ENCODE results near the gene LRRC75A.
"Not testable (repeated sequence)": the region's sequence is repeated elsewhere in the genome, so short reads cannot be mapped to it uniquely, and the experiment has no call there.

Gene LRRC75A

DNA sequence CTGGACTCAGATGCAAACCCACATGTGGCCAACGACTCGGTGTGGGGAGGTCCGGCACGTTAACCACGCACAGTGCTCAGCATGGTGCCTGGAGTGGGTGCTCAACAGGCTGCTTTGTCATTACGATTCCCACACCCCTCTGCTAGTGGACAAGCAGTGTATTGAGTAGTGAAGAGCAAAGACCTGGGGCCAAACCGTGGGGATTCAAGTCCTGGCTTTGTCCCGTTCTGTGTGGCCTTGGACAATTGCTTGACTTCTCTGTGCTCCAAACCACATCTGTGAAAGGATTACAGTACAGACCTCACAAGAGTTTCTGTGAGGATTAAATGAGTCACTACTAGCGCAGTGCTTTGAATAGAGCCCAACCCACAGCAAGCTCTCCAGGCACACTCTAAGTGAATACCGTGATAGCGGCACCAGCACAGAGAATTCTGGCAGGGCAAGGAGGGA lies 42.8 kb downstream of the LRRC75A start:
- DNase-seq (ENCODE audit: low spot score) = no peak

DNA sequence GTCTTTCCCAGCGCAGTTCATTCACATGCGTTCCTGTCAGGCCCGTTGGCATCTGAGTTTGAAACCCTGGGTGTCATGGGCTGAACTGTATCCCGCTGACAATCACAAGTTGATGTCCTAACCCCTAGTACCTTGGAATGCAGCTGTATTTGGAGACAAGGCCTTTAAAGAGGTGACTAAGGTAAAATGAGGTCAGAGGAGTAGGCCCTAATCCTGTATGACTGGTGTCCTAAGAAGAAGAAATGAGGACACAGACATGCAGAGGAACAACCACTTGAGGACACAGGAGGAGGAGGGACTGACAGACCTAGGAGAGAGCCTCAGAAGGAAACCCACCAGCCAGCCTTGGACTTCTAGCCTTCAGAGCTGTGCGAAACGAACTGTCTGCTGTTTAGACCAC lies 43.5 kb downstream of the LRRC75A start:
- no peak for DNase-seq (ENCODE audit: low spot score)

DNA sequence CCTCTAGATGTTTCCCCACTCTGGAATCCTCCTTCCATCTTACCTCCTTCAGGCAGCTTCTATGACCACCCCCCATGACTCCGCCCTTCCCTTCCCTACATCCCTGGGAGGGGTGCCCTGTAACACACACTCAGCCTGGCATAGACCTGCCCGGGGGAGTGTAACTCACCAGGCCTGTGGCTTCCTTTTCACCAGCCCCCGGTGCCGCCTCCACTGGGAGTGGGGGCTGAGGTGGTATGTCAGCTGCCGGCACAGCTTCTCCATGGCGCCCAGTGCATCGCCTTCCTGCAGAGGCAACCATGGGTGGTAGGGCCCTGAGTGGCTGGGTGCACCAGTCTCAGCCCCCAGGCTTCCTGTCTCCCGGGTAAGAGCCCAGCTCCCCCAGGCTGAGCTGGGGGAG lies 44.3 kb downstream of the LRRC75A start:
- no peak for DNase-seq (ENCODE audit: low spot score)

DNA sequence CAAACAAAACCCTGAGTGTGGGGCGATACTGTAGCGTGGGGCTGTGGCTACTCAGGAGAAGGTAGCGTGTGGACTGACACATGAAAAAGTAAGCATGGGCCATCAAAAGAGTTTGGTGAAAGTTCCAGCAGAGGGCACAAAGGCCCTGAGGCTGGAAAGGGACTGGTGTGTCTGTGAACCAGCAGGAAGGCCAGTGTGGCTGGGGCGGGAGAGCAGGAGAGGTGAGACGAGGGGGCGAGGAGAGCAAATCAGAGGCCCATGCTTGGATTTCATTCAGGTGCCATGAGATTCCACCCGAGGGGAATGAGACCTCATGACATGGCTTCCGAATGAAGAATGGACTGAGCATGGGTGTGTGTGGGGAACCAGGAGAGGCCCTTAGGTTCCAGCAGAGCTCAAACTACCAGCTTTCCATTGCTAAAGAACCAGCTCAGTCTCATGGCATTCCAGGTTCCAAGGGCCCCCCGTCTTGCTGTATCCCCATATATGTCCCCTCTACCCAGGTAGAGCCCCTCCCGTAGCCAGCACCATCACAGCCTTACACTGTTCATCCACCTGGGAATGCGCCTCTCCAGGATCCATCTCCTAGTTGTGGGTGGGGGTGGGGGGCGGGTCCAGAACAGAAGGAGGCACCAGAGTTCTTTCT lies 45.5 kb downstream of the LRRC75A start:
- DNase-seq (ENCODE audit: low spot score) = no peak

DNA sequence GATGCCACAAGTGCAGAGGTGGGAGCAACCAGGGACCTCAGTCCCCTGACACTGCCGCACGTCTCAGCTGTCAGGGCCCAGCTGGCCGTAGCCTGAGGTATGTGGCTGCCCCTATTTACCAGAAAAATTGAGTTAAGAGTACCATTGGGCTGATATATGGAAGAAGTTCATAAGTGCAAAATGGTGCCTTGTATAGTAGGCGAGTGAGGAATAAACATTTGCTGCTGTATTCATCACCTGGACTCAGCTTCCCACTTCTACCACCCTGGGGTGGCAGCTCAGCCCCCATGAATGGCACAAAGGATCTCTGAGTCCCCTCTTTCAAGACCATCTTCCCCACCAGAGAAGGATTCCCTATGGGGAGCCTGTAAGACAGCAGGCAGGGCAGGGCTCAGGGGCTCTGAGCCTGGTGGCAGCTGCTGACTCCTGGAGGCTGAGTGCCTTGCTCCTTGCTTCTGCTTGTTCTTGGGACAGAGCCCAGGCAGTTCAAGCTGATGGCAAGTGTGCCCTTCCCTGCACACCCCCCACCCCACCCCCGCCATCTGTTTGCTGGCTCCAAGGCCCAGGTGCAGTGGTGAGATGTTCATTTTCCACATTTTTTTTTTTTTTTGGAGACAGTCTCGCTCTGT lies 47.6 kb downstream of the LRRC75A start:
- no peak for DNase-seq (ENCODE audit: low spot score)

DNA sequence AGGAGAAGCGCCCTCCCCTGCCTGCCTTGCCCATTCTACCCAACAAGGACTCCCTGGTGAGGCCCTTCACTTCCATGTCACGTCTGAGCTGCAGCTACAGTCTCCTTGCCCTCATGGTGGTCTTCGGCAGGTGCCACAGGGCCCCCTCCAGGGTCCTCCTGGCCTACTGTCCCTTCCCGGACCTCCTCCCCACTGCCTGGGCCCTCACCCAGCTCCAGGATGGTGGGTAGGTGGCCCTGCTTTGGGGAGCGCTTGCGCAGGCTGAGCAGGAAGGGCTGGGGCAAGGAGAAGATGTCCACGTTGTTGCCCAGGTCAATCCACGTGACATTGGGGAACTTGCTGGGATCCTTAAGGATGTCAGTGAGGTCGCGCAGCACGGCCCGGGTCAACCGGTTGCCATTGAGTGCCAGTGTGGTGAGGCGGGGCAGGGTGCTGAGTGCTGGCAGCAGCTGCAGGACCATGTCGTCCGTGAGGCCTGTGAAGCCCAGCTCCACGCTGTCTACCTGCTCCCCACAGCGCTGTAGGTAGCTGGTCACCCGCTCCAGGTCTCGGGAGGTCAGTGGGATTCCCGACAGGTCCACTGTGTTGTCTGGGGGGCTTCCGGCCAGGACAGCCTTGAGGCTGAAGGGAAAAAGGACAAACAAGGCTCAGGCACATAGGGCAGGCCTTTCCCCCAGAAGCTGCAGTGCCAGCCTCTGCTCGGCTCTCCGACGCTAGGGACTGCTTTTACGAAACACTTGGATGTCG lies 48.3 kb downstream of the LRRC75A start:
- no peak for DNase-seq (ENCODE audit: low spot score)

DNA sequence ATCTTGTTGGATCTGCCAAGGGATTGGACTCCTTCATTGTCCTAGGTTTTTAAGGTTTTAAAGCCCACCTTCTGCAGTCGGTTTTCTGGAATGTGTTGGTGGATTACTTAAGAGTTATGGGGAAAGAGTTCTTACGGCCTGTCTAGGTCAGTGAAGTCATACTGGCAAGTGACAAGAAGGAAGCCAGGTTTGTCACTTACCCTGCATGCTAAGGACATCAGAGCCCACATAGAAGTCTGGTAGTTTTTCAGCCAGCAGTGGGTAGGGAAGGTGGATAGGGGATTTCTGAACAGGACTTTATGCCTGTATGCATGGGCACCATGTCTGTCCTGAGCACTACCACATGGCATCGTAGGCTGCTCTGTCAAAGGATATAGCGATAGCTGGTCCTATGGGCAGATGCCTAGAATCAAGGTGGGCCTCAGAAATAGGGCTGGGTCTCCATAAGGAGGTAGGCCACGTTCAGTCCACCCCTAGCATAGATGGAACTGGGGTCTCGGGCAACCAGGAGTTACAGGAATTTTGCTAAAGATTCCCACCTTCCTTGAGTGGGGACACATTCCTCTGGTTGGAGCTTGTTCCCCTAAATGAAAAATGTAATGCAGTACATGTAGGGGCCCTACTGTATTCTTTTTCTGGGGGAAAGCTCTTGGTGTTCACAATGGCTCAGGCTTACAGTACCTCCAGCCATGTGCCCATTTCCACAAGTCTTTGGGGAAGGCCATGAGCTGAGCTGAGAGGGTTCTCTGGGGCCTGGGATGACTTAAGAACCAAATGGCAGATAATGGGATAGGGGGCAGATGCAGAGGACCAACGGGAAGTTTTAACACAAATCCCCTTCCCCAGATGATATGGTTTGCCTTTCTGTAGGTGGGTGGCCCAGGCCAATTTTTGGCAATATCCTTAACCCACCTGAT lies 49.1 kb downstream of the LRRC75A start:
- no peak for DNase-seq (ENCODE audit: low spot score)

DNA sequence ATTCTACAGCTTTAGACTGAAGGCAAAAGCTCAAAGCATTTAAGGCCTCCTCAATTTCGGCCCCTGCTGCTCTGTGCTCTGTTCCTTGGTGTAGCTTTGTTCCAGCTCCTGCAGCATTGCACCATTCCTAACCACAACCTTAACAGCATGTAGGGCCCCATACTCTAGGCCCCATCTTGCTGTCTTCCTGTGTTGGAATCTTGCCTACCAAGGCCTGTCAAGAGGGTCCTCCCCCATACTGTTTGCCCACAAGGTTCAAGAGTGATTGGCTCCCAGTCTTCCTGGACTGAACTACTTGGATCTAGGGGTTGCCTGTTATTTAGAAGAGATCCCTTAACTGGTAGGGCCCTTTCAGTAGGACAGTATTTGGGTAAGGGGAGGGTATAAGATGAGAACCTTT lies 49.9 kb downstream of the LRRC75A start:
- no peak for DNase-seq (ENCODE audit: low spot score)

DNA sequence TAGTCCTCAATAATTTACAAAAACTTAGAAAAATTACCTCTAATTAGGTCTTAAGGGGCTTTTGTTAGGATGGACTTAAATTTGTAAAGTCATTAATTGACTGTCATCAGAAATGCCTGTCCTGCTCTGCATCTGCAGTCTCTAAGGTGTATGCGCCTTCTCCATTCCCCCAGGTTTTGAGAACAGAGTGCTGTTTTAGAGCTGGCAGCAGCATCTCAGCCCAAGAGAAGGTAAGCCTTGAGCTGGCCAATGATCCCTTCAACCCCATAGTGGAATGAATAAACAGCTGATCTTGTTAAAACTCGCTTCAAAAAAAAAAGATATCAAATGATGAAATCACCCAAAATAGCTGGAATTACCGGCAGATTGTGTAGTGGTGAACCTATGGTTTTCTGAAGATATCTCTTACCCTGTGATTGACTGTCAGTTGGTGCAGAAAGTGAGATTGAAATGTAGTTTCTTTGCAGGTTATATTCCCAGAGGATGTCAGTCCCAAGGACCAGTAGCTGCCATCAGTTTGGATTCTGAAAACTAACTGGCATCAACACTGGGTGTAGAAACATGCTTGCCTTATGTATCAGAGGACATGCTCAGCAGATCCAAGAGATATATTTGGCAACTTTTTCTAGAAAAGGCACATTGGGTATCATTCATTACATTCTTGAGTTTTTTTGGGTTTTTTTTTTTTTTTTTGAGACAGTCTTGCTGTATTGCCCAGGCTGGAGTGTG lies 50.9 kb downstream of the LRRC75A start:
- no peak for DNase-seq (ENCODE audit: low spot score)

DNA sequence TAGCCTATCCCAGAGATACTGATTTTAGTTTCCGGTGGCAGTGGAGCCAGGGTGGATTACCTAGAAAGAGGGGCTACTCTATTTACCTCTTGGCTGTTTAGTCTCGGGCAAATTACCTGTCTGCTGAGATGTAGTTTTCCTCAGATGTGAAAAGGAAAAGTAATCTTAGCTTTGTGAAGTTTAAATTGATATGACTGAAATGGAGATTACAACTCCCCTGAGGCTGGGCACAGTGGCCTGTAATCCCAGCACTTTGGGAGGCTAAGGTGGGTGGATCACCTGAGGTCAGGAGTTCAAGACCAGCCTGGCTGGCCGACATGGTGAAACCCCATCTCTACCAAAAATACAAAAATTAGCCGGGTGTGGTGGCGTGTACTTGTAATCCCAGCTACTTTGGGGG lies 51.6 kb downstream of the LRRC75A start:
- not testable (repeated sequence) for DNase-seq (ENCODE audit: low spot score)

DNA sequence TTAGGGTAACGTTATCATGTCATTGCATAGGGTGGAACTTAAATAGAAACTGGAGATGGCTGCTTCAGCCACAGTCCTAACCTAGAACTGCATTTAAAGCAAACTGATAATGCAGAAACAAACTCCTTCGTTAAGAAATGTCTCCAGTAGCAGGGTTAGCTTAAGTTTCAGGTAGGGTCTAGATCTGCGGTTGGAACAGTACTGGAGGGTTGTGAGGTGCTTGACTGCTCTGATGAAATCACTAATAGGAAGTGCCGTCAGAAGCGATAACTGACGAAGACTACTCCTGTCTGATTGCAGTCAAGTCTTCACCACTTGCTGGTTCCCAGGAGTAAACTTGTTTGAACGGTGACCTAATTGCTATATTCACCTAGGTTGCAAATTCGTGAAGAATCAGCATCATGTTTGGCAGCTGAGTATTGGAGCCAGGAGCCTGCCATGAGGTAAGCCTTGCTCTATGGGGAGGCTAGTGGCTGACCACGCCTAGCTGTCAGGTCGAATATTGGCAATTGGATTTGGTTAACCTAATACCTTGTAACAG lies 52.1 kb downstream of the LRRC75A start:
- DNase-seq (ENCODE audit: low spot score) = no peak

DNA sequence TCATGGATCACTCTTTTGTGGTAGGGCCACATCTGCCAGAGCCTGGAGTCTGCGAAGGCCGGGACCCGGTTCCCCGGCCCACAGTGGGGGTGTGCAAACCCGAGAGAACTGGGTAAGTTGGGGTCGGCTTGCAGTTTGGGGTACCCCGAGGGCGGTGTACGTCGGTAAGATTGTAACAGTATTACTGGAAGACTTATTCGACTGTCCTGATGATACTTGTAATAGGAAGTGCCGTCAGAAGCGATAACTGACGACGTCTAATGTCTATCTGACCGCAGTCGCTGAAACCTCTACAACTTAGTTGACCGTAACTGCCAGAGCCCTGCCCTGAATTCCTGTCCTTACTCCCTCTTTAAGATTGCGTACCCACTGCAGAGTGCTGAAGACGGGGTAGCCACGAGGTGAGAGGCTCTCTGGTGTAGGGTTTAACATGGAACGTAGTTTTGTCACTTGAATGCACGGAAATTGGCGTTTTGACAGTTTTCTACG lies 52.6 kb downstream of the LRRC75A start:
- DNase-seq (ENCODE audit: low spot score) = no peak

DNA sequence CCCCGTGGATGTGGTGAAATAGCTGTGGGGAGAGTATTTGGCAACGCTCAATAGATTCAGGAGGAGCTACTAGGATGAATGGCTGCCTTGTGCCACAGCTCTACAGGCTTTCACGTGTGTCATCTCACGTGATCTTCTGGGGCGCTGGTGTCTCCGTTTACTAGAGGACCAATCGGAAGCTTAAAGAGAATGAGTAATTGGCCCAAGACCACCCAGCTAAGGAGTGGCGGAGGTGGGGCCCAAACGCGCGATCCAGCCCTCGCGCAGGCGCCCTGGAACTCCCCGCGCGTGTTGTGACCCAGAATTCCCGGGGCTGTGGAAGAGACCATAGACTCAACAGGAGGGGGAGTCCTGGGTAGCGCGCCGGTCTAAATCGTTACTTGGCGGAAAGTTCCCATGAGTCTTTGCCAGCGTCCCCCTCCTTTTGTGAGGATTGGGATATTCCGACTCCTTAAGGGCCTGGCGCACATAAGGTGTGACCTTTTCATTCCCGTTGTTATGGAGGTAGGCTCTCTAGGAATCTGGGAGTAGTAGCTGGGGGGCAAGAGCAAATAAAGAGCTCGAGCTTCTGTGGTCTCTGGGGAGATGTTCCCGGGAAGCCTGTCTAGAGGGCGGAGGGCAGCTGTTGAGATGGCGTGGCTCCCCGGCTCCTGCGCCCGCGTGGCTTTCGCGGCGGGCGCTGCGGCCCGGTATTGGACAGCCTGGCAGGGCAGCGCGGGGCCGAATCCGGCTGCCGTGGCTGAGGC lies 53.3 kb downstream of the LRRC75A start:
- DNase-seq (ENCODE audit: low spot score) = peak; percentile 97

DNA sequence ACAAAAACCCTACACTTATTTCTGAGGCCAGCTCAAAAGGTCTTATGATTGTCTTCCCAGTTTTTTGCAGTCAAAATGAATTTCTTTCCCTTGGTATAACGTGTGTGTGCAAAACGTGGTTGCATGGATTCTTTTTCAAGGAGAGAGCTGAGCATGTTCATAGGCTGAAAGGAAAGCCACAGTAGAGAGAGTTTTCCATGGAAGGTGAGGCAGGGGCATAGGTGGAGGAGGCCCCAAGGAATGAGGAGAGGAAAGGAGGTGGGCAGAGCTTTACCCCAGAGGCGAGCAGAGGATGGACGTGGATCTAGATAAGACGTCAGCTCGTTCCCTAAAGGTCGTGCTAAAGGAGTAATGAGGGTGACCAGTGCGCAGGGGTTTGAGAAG lies 53.8 kb downstream of the LRRC75A start:
- no peak for DNase-seq (ENCODE audit: low spot score)

DNA sequence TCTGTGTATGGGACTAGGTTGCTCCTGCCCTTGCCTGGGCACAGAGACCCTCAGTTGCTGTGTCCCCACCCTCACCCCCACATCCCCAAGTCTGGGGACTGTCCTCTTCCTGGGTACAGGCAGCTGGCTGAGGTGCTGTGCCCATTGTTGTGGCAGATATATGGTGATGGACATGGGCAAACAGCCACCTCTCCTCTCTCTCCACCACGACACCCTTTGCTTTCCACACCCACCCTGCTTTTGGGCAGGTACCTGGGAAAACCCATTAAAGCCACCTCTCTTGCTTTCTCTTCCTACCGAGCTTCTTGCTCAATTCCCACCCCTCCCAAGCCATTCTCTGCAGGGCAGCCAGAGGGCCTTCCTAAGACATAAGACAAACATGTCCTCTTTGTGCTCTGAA lies 54.9 kb downstream of the LRRC75A start:
- no peak for DNase-seq (ENCODE audit: low spot score)

DNA sequence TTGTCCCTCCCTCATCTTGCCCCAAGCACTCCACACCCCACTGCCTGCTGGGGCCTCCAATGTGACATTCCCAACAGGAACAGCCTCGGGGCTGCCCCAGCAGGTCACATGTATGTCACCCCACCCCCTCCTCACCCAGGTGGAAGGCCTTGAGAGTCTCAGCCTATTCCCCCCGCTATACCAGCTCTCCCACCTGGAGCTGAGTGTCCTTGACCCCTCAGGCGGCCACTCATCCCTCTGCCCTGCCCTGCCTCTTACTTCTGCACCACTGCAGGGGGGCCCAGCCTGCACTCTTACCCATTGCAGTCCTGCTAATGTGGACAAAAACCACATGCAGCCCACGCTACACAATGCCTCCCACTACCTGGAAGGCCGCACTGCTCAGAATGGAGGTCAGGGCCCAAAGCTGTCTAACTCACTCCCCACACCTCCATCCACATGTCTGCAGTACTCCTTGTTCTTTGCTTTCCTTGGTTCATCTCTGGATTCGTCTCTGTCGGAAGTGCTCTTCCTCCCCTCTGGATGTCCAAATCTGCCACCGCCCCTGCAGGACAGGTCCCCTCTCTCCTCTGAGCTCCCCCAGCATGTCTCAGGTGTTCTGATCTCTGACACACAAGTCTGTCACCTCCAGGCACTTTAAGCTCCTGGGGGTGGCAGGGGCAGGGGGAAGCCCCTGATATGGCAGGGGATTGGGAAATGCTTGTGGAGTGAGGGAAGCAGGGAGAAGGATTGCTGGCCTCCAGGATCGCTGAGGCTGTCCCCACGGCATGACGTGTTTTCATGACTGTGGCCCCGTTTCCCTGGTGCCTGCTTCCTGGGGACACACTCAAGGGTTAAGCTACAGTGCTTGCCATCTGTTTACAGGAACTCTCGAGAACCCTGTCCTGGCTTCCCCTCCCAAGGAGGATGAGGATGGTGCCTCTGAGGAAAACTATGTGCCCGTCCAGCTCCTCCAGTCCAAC lies 55.8 kb downstream of the LRRC75A start:
- no peak for DNase-seq (ENCODE audit: low spot score)

DNA sequence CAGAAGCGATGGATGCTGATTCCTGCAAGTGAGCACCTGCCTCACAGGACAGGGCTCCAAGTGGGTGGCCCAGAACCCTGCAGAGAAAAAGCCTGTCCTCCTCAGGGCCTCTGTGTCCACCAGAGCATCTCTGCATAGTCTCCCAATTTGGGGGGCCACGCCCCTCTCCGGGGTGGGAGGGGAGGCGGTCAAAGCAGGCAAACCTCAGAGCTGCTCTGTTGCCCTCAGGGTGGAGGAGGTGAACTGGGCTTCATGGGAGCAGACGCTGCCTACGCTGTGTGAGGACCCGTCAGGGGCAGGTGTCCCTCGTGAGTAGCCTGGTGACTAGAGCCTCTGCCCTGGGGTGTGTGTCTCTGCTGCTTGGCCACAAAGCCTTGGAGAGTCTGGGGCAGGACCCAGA lies 57.3 kb downstream of the LRRC75A start:
- no peak for DNase-seq (ENCODE audit: low spot score)

DNA sequence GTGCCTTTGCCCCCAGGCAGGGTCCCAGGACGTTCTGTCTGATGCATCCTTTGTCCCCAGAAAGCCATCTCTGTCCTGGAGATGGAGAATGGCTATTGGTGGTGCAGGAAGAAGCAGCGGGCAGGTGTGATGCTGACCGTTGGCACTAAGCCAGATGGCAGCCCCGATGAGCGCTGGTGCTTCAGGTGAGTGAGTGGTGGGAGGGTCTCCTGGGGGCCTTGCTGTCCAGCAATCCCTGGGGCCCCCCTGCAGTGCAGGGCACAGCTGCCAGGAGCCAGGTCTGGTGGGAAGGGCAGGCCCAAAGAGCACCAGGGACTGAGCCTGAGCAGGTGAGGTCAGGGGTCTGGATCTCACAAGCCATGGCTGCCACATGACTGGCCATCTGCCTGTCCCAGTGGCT lies 58.5 kb downstream of the LRRC75A start:
- DNase-seq (ENCODE audit: low spot score) = no peak

DNA sequence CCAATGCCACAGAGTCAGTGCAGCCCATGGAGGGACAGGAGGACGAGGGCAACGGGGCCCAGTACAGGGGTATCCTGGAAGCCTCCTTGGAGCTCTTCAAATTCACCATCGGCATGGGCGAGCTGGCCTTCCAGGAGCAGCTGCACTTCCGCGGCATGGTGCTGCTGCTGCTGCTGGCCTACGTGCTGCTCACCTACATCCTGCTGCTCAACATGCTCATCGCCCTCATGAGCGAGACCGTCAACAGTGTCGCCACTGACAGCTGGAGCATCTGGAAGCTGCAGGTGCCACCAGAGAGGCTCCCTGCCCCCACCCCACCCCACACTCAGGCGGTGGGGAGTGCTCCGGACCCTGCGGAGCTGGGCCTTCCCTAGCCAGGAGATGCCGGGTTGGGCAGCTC lies 60.0 kb downstream of the LRRC75A start:
- no peak for DNase-seq (ENCODE audit: low spot score)
